Measurements from ENCODE around the gene MCC.

Gene MCC

GRCh38 chr5:113227798-113228197 lies 260.5 kb downstream of the MCC start:
- Histone ChIP-seq H3K27me3 (no peaks in the 10 kb centered on the region), H3K9me3 (no peaks in the 10 kb centered on the region), H3K36me3 (no peaks in the 10 kb centered on the region), H4K20me1 (no peaks in the 10 kb centered on the region), H3K4me1 (no peaks in the 10 kb centered on the region), H3K4me3 (no peak overlapping the region), H3K27ac (no peak overlapping the region), H3K4me2 (no peak overlapping the region), H3K9ac (no peak overlapping the region)
- TF ChIP-seq Cebpa-rat (IDR thresholded peaks at IDR 0.05): no peak

- Histone ChIP-seq H3K4me1 (no peaks in the 10 kb centered on the region), H3K9me3 (no peaks in the 10 kb centered on the region), H3K36me3 (no peaks in the 10 kb centered on the region), H3K27me3 (no peaks in the 10 kb centered on the region), H4K20me1 (no peaks in the 10 kb centered on the region), H3K4me3 (no peak overlapping the region), H3K27ac (no peak overlapping the region), H3K4me2 (no peak overlapping the region), H3K9ac (no peak overlapping the region)
- no peak for TF ChIP-seq Cebpa-rat (IDR thresholded peaks at IDR 0.05)
These were observed 262.0 kb downstream of the MCC start for GRCh38 chr5:113226116-113226736.

GRCh38 chr5:113225259-113225658 lies 263.0 kb downstream of the MCC start:
- Histone ChIP-seq H3K36me3 (no peaks in the 10 kb centered on the region), H3K4me2 (no peak overlapping the region), H3K4me3 (no peak overlapping the region), H4K20me1 (no peaks in the 10 kb centered on the region), H3K27me3 (no peaks in the 10 kb centered on the region), H3K27ac (no peak overlapping the region), H3K9me3 (no peaks in the 10 kb centered on the region), H3K4me1 (no peaks in the 10 kb centered on the region), H3K9ac (no peak overlapping the region)
- TF ChIP-seq Cebpa-rat (IDR thresholded peaks at IDR 0.05): no peak

- TF ChIP-seq Cebpa-rat (IDR thresholded peaks at IDR 0.05): no peak
- Histone ChIP-seq H3K36me3 (no peaks in the 10 kb centered on the region), H4K20me1 (no peaks in the 10 kb centered on the region), H3K27me3 (no peaks in the 10 kb centered on the region), H3K9me3 (no peaks in the 10 kb centered on the region), H3K27ac (no peak overlapping the region), H3K4me2 (no peak overlapping the region), H3K4me1 (no peaks in the 10 kb centered on the region), H3K4me3 (no peak overlapping the region), H3K9ac (no peak overlapping the region)
These were observed 263.6 kb downstream of the MCC start for GRCh38 chr5:113224605-113225065.

- no peaks in the 10 kb centered on the region for H3K27me3 ChIP-seq
- H3K4me3 ChIP-seq: no peak overlapping the region
- no peak overlapping the region for H3K9ac ChIP-seq
- no peaks in the 10 kb centered on the region for H4K20me1 ChIP-seq
- H3K36me3 ChIP-seq: no peaks in the 10 kb centered on the region
- no peak overlapping the region for H3K27ac ChIP-seq
- no peaks in the 10 kb centered on the region for H3K9me3 ChIP-seq
- H3K4me1 ChIP-seq: no peaks in the 10 kb centered on the region
- no peak for TF ChIP-seq Cebpa-rat (IDR thresholded peaks at IDR 0.05)
- H3K4me2 ChIP-seq: no peak overlapping the region
These were observed 264.2 kb downstream of the MCC start for GRCh38 chr5:113223831-113224604.

GRCh38 chr5:113223315-113223714 lies 264.9 kb downstream of the MCC start:
- no peaks in the 10 kb centered on the region for H3K4me1 ChIP-seq
- no peak overlapping the region for H3K9ac ChIP-seq
- no peaks in the 10 kb centered on the region for H4K20me1 ChIP-seq
- H3K9me3 ChIP-seq: no peaks in the 10 kb centered on the region
- H3K4me3 ChIP-seq: no peak overlapping the region
- no peak overlapping the region for H3K27ac ChIP-seq
- no peak overlapping the region for H3K4me2 ChIP-seq
- H3K36me3 ChIP-seq: no peaks in the 10 kb centered on the region
- TF ChIP-seq Cebpa-rat (IDR thresholded peaks at IDR 0.05): no peak
- H3K27me3 ChIP-seq: no peaks in the 10 kb centered on the region

GRCh38 chr5:113221294-113222176 lies 266.7 kb downstream of the MCC start:
- Histone ChIP-seq H4K20me1 (no peaks in the 10 kb centered on the region), H3K9ac (no peak overlapping the region), H3K27ac (no peak overlapping the region), H3K27me3 (no peaks in the 10 kb centered on the region), H3K4me3 (no peak overlapping the region), H3K36me3 (no peaks in the 10 kb centered on the region), H3K4me1 (no peaks in the 10 kb centered on the region), H3K4me2 (no peak overlapping the region), H3K9me3 (no peaks in the 10 kb centered on the region)
- no peak for TF ChIP-seq Cebpa-rat (IDR thresholded peaks at IDR 0.05)

GRCh38 chr5:113219695-113220094 lies 268.6 kb downstream of the MCC start:
- no peaks in the 10 kb centered on the region for H4K20me1 ChIP-seq
- H3K9me3 ChIP-seq: no peaks in the 10 kb centered on the region
- no peak overlapping the region for H3K27ac ChIP-seq
- no peaks in the 10 kb centered on the region for H3K4me1 ChIP-seq
- H3K4me2 ChIP-seq: no peak overlapping the region
- no peak overlapping the region for H3K9ac ChIP-seq
- no peak for TF ChIP-seq Cebpa-rat (IDR thresholded peaks at IDR 0.05)
- no peaks in the 10 kb centered on the region for H3K27me3 ChIP-seq
- H3K4me3 ChIP-seq: no peak overlapping the region
- no peaks in the 10 kb centered on the region for H3K36me3 ChIP-seq

- H3K9me3 ChIP-seq: no peaks in the 10 kb centered on the region
- no peak overlapping the region for H3K4me2 ChIP-seq
- H3K9ac ChIP-seq: no peak overlapping the region
- H4K20me1 ChIP-seq: no peaks in the 10 kb centered on the region
- no peaks in the 10 kb centered on the region for H3K36me3 ChIP-seq
- H3K27ac ChIP-seq: no peak overlapping the region
- no peak for TF ChIP-seq Cebpa-rat (IDR thresholded peaks at IDR 0.05)
- H3K4me3 ChIP-seq: no peak overlapping the region
- no peaks in the 10 kb centered on the region for H3K4me1 ChIP-seq
- H3K27me3 ChIP-seq: no peaks in the 10 kb centered on the region
These were observed 269.2 kb downstream of the MCC start for GRCh38 chr5:113218906-113219517.

Data from BLaER1 (cell line).